MM.1S (cell line): ENCODE results near the gene KAT6B.

ENCODE experiments used
- DNase-seq: peaks from one replicate; pipeline ENCODE4 v3.0.0-alpha.2; 2015
- H2AFZ ChIP-seq: fragments of 300-600 bp; sonication (generic); 2 replicates; pipeline ENCODE4 v1.6.0; 2016; ENCODE audit warnings: antibody characterized with exemption, low read length
- H3F3A ChIP-seq: fragments of 300-600 bp; sonication (generic); 2 replicates; pipeline ENCODE4 v1.6.1; 2016; ENCODE audit warnings: mild to moderate bottlenecking, antibody characterized with exemption, low read length, moderate library complexity, mixed read lengths; ENCODE audit not compliant: insufficient read depth
- H3K27ac ChIP-seq: fragments of 300-600 bp; sonication (generic); 2 replicates; pipeline ENCODE4 v1.5.1; 2016; ENCODE audit warnings: mild to moderate bottlenecking, low read length
- H3K27me3 ChIP-seq: fragments of 300-600 bp; sonication (generic); replicated peaks from 2 replicates; pipeline ENCODE4 v1.6.0; 2016; ENCODE audit warnings: low read length; ENCODE audit not compliant: insufficient read depth
- H3K36me3 ChIP-seq: fragments of 300-600 bp; sonication (generic); replicated peaks from 2 replicates; pipeline ENCODE4 v1.6.1; 2016; ENCODE audit warnings: mild to moderate bottlenecking, low read length, mixed read lengths; ENCODE audit not compliant: insufficient read depth
- H3K4me1 ChIP-seq: fragments of 300-600 bp; sonication (generic); 2 replicates; pipeline ENCODE4 v1.6.1; 2016; ENCODE audit warnings: low read length, mixed read lengths
- H3K4me2 ChIP-seq: fragments of 300-600 bp; sonication (generic); 2 replicates; pipeline ENCODE4 v1.6.0; 2016; ENCODE audit warnings: low read depth, low read length
- H3K4me3 ChIP-seq: fragments of 300-600 bp; sonication (generic); 2 replicates; pipeline ENCODE4 v1.5.1; 2016; ENCODE audit warnings: low read length, mixed read lengths
- H3K79me2 ChIP-seq: fragments of 300-600 bp; sonication (generic); 2 replicates; pipeline ENCODE4 v1.6.1; 2016; ENCODE audit warnings: mixed run types, low read length, mixed read lengths
- H3K9ac ChIP-seq: fragments of 300-600 bp; sonication (generic); 2 replicates; pipeline ENCODE4 v1.6.1; 2016; ENCODE audit warnings: low read length, mixed read lengths
- H3K9me2 ChIP-seq: fragments of 300-600 bp; sonication (generic); replicated peaks from 2 replicates; pipeline ENCODE4 v1.6.1; 2016; ENCODE audit warnings: mild to moderate bottlenecking, low read length, mixed read lengths; ENCODE audit not compliant: insufficient read depth
- H3K9me3 ChIP-seq: fragments of 300-600 bp; sonication (generic); replicated peaks from 2 replicates; pipeline ENCODE4 v1.6.1; 2016; ENCODE audit warnings: mild to moderate bottlenecking, low read length, mixed read lengths; ENCODE audit not compliant: insufficient read depth
- H4K20me1 ChIP-seq: fragments of 300-600 bp; sonication (generic); 2 replicates; pipeline ENCODE4 v1.6.1; 2016; ENCODE audit warnings: mild to moderate bottlenecking, low read length, moderate library complexity, mixed read lengths; ENCODE audit not compliant: insufficient read depth
- EZH2 ChIP-seq: fragments of 300-600 bp; sonication (generic); optimal IDR thresholded peaks from 2 replicates; pipeline ENCODE3; 2017; ENCODE audit warnings: low read depth, mild to moderate bottlenecking, antibody characterized with exemption, low read length, mixed read lengths
- EZH2phosphoT487 ChIP-seq: fragments of 300-600 bp; sonication (generic); IDR thresholded peaks from 2 replicates; pipeline ENCODE4 v1.6.1; 2018; ENCODE audit warnings: antibody characterized with exemption, low read length
- TF ChIP-seq, protein P1 (sequence below): fragments of 300-600 bp; sonication (generic); IDR thresholded peaks from 2 replicates; pipeline ENCODE4 v1.5.1; 2016; ENCODE audit warnings: antibody characterized with exemption, low read length, mixed read lengths

KAT6B gene

DNA sequence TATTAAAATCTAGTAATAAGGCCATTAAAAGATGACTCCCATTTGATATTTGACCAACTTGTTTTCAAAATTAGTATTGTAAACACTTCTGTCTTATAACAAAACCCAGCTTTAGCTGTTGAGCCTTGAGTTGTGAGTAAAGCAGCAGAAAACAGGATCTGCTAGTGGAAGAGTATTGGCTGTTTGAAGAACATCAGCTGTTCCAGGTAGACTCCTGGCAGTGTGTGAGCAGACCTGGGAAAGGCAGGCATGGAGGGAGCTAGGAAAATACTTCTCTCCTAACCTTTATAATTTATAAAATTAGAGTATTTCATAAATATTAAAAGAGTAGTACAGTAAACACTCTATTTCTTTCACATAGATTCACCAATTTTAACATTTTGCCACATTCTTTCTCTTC, 29.0 kb downstream of the KAT6B start:
- peaks cover 7% of the 10 kb centered on the region; the same call in 1 of the 2 replicates for H3F3A ChIP-seq
- no peak overlapping the region for H3K4me3 ChIP-seq
- peaks cover 77% of the 10 kb centered on the region for H3K79me2 ChIP-seq
- no peaks in the 10 kb centered on the region for H3K27me3 ChIP-seq
- no peaks in the 10 kb centered on the region for H3K36me3 ChIP-seq
- H3K9me3 ChIP-seq: no peaks in the 10 kb centered on the region
- H3K4me1 ChIP-seq: peaks cover 15% of the 10 kb centered on the region
- peak overlapping the region; percentile 51; the same call in 1 of the 2 replicates for H3K27ac ChIP-seq
- peak overlapping the region; percentile 30; the same call in 1 of the 2 replicates for H3K4me2 ChIP-seq
- H4K20me1 ChIP-seq: no peaks in the 10 kb centered on the region
- H2AFZ ChIP-seq: no peak overlapping the region
- no peak for DNase-seq
- H3K9me2 ChIP-seq: no peaks in the 10 kb centered on the region
- no peak overlapping the region for H3K9ac ChIP-seq
- no peak for TF ChIP-seq EZH2phosphoT487
- TF ChIP-seq, protein P1, sequence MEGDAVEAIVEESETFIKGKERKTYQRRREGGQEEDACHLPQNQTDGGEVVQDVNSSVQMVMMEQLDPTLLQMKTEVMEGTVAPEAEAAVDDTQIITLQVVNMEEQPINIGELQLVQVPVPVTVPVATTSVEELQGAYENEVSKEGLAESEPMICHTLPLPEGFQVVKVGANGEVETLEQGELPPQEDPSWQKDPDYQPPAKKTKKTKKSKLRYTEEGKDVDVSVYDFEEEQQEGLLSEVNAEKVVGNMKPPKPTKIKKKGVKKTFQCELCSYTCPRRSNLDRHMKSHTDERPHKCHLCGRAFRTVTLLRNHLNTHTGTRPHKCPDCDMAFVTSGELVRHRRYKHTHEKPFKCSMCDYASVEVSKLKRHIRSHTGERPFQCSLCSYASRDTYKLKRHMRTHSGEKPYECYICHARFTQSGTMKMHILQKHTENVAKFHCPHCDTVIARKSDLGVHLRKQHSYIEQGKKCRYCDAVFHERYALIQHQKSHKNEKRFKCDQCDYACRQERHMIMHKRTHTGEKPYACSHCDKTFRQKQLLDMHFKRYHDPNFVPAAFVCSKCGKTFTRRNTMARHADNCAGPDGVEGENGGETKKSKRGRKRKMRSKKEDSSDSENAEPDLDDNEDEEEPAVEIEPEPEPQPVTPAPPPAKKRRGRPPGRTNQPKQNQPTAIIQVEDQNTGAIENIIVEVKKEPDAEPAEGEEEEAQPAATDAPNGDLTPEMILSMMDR: no peak
- TF ChIP-seq EZH2: no peak

DNA sequence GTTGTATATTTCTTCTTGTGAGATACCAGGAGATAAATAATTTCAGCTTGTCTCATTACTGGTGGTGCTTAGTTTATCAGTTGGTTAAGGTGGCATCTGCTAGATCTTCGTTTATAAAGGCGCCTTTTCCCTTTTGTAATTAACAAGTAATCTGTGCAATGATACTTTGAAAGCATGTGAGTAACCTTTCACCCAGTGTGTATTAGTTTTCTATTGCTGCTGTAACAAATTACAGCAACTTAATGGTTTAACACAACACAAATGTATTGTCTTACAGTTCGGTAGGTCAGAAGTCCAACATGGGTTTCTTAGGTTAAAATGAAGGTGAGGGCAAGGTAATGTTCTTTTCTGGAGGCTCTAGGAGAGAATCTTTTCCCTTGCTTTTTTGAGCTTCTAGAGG, 30.5 kb downstream of the KAT6B start:
- TF ChIP-seq, protein P1: no peak
- TF ChIP-seq EZH2 (no peak), EZH2phosphoT487 (no peak)
- Histone ChIP-seq H3K4me1 (peaks cover 15% of the 10 kb centered on the region), H3K9me3 (no peaks in the 10 kb centered on the region), H3K9ac (no peak overlapping the region), H3K4me3 (no peak overlapping the region), H3K36me3 (no peaks in the 10 kb centered on the region), H4K20me1 (no peaks in the 10 kb centered on the region), H2AFZ (no peak overlapping the region), H3K27ac (no peak overlapping the region), H3F3A (peaks cover 7% of the 10 kb centered on the region; the same call in 1 of the 2 replicates), H3K9me2 (no peaks in the 10 kb centered on the region), H3K4me2 (no peak overlapping the region), H3K79me2 (peaks cover 70% of the 10 kb centered on the region), H3K27me3 (no peaks in the 10 kb centered on the region)
- no peak for DNase-seq

DNA sequence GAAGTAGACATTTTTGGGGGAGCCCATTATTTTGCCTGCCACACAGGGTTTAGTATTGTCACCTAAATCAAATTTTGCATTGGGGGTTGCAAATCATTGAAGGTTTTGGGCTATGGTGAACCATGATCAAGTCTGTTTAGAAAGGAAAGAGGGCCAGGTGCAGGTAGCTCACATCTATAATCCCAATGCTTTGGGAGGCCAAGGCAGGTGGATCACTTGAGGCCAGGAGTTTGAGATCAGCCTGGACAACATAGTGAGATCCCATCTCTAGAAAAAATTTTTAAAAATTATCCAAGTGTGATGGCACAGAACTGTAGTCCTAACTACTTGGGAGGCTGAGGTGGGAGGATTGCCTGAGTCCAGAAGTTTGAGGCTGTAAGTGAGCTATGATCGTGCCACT, 31.2 kb downstream of the KAT6B start:
- Histone ChIP-seq H3K9me3 (no peaks in the 10 kb centered on the region), H3K9me2 (no peaks in the 10 kb centered on the region), H3K4me1 (peaks cover 15% of the 10 kb centered on the region), H3K27me3 (no peaks in the 10 kb centered on the region), H3K9ac (no peak overlapping the region), H4K20me1 (no peaks in the 10 kb centered on the region), H3K36me3 (no peaks in the 10 kb centered on the region), H3K4me2 (no peak overlapping the region), H3K79me2 (peaks cover 71% of the 10 kb centered on the region), H2AFZ (no peak overlapping the region), H3F3A (peaks cover 7% of the 10 kb centered on the region; the same call in 1 of the 2 replicates), H3K4me3 (no peak overlapping the region), H3K27ac (no peak overlapping the region)
- DNase-seq: no peak
- TF ChIP-seq EZH2phosphoT487 (no peak), EZH2 (no peak)
- TF ChIP-seq, protein P1: no peak
